Esophagus mucosa (tissue), 1 donor: Measurements from ENCODE around the gene POU2F2. TPM values are rescaled to one million over a fixed set of nuclear protein-coding genes. Genes with fewer than 3 reads are reported as not detected.
"Not testable (repeated sequence)": the region's sequence is repeated elsewhere in the genome, so short reads cannot be mapped to it uniquely, and the experiment has no call there.

Source experiments
- ATAC-seq: fragments of 200-7000 bp; cut with Tn5 transposase; one replicate; pipeline ENCODE4 v1.9.1; 2020
- total RNA-seq: library from RNA; stranded (reverse); gene quantifications from one replicate; pipeline ENCODE4 v1.2.4, GENCODE V29; 2023
- donor health status: DM: yes; HTN: yes; CAD: no.

Gene POU2F2
- total RNA-seq, 1 donor from 2014 or later: 1.00 TPM

GRCh38 chr19:42054205-42054604 is 78.0 kb downstream of the POU2F2 start:
- no peak for ATAC-seq

DNA sequence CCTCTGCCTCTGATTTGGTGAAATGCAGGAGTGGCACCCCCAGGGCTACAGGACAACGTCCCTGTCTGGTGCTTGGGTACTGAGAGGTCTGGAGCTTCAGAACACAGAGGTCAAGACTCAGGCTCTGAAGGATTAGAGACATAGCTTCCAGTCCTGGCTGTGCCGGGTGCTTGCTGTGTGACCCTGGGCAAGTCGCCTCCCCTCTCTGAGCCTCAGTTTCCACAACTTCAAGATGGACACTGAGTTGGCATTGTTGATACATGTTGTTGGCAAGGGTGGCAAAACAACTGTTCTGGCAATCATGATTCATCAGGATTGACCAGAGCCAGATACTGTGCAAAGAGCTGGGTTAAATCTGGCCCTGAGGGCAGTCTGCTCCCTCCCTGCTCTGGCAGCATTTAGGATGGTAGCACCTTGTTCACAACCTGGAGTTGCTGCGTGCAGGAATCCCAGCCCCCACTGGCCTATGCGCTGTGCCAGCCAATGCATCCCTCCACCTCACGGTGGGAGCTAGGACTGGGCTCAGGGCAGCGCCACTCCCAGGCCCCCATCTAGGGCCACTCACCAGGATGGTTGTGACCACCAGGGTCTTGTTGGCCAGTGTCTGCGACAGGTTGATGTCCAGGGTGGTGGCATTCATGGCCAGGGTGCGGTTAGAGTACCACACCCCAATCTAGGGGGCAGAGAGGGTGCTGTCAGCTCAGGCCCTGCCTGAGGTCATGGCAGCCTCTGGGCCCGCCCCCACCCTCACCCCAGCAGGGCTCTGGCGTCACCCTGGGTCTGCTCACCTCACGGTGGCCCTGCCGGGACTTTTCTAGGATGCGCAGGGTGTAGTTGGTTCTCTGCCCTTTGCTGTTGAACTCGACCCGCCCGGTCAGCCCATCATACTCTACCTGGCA is 79.0 kb downstream of the POU2F2 start:
- ATAC-seq: peak; percentile 27

DNA sequence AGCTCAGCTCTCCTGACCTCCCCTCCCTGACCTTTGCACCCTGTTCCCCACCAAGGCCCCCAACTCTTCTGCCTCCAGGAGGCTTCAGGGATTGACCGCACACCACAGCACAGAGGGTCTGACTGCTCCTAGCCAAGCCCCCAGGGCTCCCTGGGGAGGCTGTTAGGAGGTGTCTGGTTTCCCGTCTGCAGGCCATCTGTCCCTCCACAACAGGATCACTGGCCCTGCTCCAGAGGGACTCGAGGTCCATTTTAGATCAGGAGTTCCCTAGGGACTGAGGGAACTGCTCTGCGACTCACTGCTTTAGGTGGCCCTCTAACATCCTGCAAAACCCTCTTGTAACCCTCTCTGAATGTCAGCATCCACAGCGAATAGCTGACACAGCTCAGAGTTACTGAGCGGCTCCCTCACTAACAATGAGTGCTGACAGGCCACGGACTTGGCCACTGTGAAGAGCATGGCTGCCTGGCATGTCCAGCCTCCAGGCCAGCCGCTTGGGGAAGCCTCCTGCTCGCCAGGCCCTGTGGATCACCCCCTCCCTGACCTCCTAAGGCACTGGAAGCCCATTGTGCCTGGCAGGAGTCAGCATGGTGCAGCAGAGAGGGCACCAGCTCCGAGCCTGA is 79.9 kb downstream of the POU2F2 start:
- no peak for ATAC-seq

DNA sequence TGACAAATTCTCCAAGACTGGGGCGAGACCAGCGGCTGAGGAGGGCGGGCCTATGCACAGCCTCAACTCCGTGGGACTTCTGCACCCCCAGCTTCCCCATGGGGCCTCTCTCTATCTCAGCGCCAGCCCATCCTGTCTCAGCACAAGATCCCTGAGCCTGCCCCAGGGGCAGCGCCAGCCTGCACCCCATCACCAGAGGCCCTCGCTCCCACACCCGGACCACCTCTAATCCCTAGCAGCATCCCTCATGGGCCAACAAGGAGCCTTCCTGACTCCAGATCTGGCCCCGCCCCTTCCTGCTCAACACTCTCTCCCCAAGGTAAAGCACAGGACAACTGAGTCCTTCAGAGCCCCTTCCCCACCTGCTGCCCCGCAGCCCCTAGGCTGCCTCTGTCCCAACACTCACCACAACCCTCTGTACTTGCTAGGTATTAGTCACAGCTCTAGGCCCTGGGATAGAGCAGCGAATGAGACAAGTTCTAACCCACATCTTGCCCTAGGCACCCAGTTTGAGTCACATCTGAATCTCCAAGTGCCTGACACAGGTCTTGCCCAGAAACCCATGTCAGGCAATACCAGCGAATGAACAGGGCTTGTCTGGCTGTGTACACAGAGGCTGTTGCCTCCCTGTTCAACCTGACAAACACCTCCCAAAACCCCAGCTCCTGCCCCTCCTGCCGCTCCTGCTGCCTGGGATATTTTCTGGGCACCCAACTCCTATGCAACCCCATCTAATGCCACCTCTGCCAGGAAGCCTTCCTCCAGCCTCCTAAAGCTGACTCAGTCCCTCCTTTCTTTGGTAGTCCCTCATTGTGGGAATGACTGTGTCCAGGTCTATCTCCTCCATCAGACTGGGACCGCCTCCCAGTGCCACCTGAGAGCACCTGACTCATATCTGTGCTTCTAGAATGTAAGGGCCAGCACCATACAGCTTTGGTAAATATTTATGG is 80.8 kb downstream of the POU2F2 start:
- peak; percentile 90 for ATAC-seq

DNA sequence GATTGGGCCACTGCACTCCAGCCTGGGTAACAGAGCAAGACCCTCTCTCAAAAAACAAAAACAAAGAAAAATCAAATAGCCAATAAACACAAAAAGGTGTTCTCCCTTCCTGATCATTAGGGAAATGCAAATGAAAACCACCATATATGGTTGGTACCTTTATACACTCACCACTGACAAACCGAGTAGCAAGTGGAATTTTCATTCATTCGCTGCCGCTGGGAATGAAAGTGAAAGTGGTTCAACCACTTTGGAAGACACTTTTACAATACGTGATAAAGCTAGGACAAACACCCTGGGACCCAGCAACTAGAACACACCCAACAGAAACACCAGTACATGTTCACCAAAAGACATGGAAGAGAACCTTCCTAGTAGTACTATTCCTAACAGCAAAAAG is 83.3 kb downstream of the POU2F2 start:
- ATAC-seq: no peak

DNA sequence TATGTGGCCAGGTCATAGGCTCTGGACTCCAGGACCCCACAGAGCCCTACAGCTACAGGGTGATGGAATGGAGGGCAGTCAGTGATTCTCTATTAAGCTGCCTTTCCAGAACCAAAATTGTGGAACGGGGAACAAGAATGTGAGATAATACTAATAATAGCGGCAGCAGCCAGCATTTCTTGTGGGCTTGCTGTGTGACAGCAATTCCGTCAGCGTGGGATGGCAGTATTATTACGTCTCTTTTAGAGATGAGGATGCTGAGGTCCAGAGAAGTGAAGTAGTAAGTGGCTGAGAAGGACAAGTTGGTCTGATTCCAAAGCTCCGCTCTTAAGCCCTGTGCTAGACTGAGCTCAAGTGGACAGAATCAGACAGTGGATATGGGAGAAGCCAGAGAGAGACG is 86.7 kb downstream of the POU2F2 start:
- no peak for ATAC-seq

GRCh38 chr19:42042455-42043170 is 89.6 kb downstream of the POU2F2 start:
- no peak for ATAC-seq

DNA sequence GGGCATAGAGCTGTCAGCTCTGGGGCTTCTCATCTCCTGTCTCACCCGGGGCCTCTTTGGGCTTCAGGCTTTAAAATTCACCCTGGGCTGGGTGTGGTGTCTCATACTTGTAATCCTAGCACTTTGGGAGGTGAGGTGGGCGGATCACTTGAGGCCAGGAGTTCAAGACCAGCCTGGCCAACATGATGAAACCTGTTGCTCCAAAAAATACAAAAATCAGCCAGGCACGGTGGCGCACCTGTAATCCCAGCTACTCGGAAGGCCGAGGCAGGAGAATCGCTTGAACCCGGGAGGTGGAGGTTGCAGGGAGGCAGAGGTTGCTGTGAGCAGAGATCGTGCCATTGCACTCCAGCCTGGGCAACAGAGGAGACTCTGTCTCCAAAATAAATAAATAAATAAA is 91.8 kb downstream of the POU2F2 start:
- not testable (repeated sequence) for ATAC-seq

- no peak for ATAC-seq
These were observed 92.2 kb downstream of the POU2F2 start for GRCh38 chr19:42040031-42040430.

DNA sequence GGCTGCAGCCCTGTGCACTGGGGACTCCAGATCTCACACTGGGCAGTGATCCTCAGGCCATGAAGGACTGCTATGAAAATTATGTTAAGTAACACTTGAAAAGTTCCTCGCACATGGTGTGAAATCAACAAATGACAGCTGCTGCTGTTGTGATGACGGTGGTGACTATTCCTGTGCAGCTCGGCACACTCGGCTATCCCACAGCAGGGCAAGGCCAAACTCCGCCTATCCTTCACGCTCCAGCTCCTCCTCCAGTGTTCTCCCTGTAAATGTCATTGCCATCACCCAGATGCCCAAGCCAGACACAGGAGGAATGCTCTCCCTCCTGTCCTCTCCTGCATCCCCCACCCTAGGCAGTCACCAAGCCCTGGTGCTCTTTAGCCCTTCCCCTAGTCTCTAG is 93.6 kb downstream of the POU2F2 start:
- peak; percentile 45 for ATAC-seq

- peak; percentile 7 for ATAC-seq
These were observed 94.6 kb downstream of the POU2F2 start for GRCh38 chr19:42037649-42038048.

Other genes with a start within 250 kb of the POU2F2 start
- 53.9 TPM for gene ARHGEF1, start 249.3 kb downstream of the POU2F2 start, total RNA-seq
- gene ERFL, start 204.0 kb downstream of the POU2F2 start, total RNA-seq: not detected
- gene RABAC1, start 173.1 kb downstream of the POU2F2 start, total RNA-seq: 67.9 TPM
- 0.32 TPM for gene ATP1A3, start 138.2 kb downstream of the POU2F2 start, total RNA-seq
- gene GRIK5, start 62.2 kb downstream of the POU2F2 start, total RNA-seq: 0.32 TPM
- 9.7 TPM for gene ZNF574, start 56.3 kb downstream of the POU2F2 start, total RNA-seq
- 11.6 TPM for gene DEDD2, start 85.2 kb upstream of the POU2F2 start, total RNA-seq
- gene ZNF526, start 87.9 kb upstream of the POU2F2 start, total RNA-seq: 4.5 TPM
- 26.4 TPM for gene GSK3A, start 110.2 kb upstream of the POU2F2 start, total RNA-seq
- 21.5 TPM for gene ERF, start 122.7 kb upstream of the POU2F2 start, total RNA-seq
- 31.4 TPM for gene CIC, start 136.8 kb upstream of the POU2F2 start, total RNA-seq
- gene PRR19, start 169.7 kb upstream of the POU2F2 start, total RNA-seq: 0.84 TPM
- 32.5 TPM for gene PAFAH1B3, start 170.2 kb upstream of the POU2F2 start, total RNA-seq
- gene TMEM145, start 180.9 kb upstream of the POU2F2 start, total RNA-seq: 0.20 TPM
- 8.1 TPM for gene MEGF8, start 193.2 kb upstream of the POU2F2 start, total RNA-seq